OCI-LY3 (cell line): ENCODE data around the gene CTBP2.

Experiments
- H2AFZ ChIP-seq: fragments of 200-600, 300-600 bp; shearing (Covaris generic); 2 replicates; pipeline ENCODE4 v1.6.0; 2014; ENCODE audit warnings: antibody characterized with exemption, low read depth, low read length
- H3K27ac ChIP-seq: fragments of 200-600, 300-600 bp; sonication (generic); 2 replicates; pipeline ENCODE4 v1.5.1; 2014; ENCODE audit warnings: mild to moderate bottlenecking, low read length, moderate library complexity, mixed read lengths
- H3K27me3 ChIP-seq: fragments of 200-600, 300-600 bp; sonication (generic); 2 replicates; pipeline ENCODE4 v1.6.1; 2014; ENCODE audit warnings: low read depth, low read length, mixed read lengths
- H3K36me3 ChIP-seq: fragments of 200-600, 300-600 bp; sonication (generic); replicated peaks from 2 replicates; pipeline ENCODE3; 2014; ENCODE audit warnings: low read depth, low read length, mixed read lengths
- H3K4me1 ChIP-seq: fragments of 300-600, 200-600 bp; sonication (generic); 2 replicates; pipeline ENCODE4 v1.6.1; 2014; ENCODE audit warnings: low read length, mixed read lengths
- H3K4me2 ChIP-seq: fragments of 200-600, 300-600 bp; sonication (generic); 2 replicates; pipeline ENCODE4 v1.6.1; 2014; ENCODE audit warnings: low read length, mixed read lengths
- H3K4me3 ChIP-seq: fragments of 300-600, 200-600 bp; sonication (generic); 2 replicates; pipeline ENCODE4 v1.5.1; 2014; ENCODE audit warnings: antibody characterized with exemption, mild to moderate bottlenecking, low read length, moderate library complexity
- H3K79me2 ChIP-seq: fragments of 300-600, 200-600 bp; shearing (Covaris generic); 2 replicates; pipeline ENCODE4 v1.6.1; 2014; ENCODE audit warnings: mild to moderate bottlenecking, low read length, mixed read lengths
- H3K9ac ChIP-seq: fragments of 300-600, 200-600 bp; shearing (Covaris generic); 2 replicates; pipeline ENCODE4 v1.6.0; 2014; ENCODE audit warnings: mild to moderate bottlenecking, low read length, moderate library complexity
- H3K9me3 ChIP-seq: fragments of 200-600, 300-600 bp; shearing (Covaris generic); 2 replicates; pipeline ENCODE4 v1.6.1; 2014; ENCODE audit warnings: low read length, mixed read lengths; ENCODE audit not compliant: insufficient read depth
- H4K20me1 ChIP-seq: fragments of 200-600, 300-600 bp; sonication (generic); 2 replicates; pipeline ENCODE4 v1.6.1; 2016; ENCODE audit warnings: low read length, mixed read lengths; ENCODE audit not compliant: insufficient read depth
- CTCF ChIP-seq: fragments of 200-600, 300-600 bp; sonication (generic); IDR thresholded peaks from 2 replicates; pipeline ENCODE4 v1.5.1; 2014; ENCODE audit warnings: antibody characterized with exemption, low read length, low read depth
- EZH2phosphoT487 ChIP-seq: fragments of 200-600 bp; shearing (Covaris generic); IDR thresholded peaks from 2 replicates; pipeline ENCODE4 v1.6.1; 2018; ENCODE audit warnings: antibody characterized with exemption, mixed run types, low read depth

The CTBP2 gene

DNA sequence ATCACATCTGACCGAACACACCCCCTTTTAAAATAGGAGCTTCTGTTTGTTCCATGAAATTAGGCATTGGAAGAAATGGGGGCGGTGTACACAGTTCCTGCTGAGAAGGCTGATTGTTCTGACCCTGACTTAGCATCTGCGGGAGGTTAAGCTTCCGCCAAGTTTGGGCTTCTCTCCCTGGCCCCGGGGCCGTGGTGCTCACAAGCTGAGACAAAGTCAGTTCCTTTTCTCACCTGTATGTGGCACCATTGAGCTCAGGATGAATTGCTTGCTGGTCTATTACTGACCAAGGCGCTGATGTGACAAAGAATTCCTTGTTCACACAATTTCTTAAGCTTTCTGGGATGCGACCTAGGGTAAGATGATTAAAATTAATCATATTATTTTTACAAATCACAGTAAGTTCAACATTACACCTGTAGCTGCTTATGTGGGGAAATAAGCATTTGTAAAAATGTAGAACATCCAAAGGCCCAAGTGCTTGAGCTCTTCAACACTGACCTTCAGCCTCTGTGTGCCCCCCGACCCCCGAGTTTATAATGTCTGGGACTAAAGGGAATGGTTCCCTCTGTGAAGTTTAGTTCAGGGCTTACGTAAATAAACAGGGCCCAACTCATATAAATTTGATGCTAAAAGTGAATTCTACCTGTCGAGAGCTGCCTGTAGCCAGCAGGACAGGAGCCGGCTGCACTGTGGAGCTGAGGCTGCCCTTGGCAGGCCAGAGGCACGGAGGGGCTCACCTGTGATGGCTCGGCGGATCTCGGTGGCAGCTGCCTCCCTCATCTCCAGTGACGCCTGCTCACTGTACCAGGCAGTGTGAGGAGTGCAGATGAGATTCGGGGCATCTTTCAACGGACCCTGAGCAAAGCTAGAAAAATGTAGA, 167.7 kb downstream of the CTBP2 start:
- no peak overlapping the region for H3K9ac ChIP-seq
- no peaks in the 10 kb centered on the region for H3K79me2 ChIP-seq
- no peaks in the 10 kb centered on the region for H3K9me3 ChIP-seq
- no peak overlapping the region for H3K4me2 ChIP-seq
- peaks cover 3% of the 10 kb centered on the region; the same call in 1 of the 2 replicates for H4K20me1 ChIP-seq
- no peak overlapping the region for H3K4me3 ChIP-seq
- peaks cover 13% of the 10 kb centered on the region; the same call in 1 of the 2 replicates for H3K4me1 ChIP-seq
- no peaks in the 10 kb centered on the region for H3K36me3 ChIP-seq
- no peaks in the 10 kb centered on the region for H3K27me3 ChIP-seq
- no peak overlapping the region for H3K27ac ChIP-seq
- no peak overlapping the region for H2AFZ ChIP-seq
- TF ChIP-seq CTCF: peak; percentile 46
- TF ChIP-seq EZH2phosphoT487: no peak

DNA sequence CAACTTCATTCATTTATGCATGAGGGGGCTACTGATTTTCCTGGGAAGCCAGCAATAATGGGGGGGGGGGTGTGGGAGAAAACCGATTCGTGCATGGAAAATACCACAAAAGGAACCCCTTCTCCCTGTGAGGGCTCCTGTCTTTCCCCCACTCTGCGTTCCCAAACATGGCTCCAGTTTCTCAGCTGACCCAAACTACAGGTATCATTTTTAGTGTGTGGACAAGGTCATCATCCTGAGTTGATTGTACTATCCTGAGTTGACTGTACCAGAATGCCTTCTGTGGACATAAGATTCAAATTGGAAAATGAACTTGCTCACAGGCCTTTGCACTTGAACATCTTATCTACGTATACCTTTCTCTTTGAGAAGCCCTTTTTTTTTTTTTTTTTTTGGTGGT, 168.5 kb downstream of the CTBP2 start:
- Histone ChIP-seq H3K36me3 (peaks cover 3% of the 10 kb centered on the region), H3K9me3 (no peaks in the 10 kb centered on the region)

GRCh38 chr10:124990671-124991625, 169.4 kb downstream of the CTBP2 start:
- H3K4me1 ChIP-seq: peaks cover 13% of the 10 kb centered on the region; the same call in 1 of the 2 replicates
- H4K20me1 ChIP-seq: peaks cover 7% of the 10 kb centered on the region; the same call in 1 of the 2 replicates
- no peaks in the 10 kb centered on the region for H3K27me3 ChIP-seq
- no peak overlapping the region for H3K4me3 ChIP-seq
- no peaks in the 10 kb centered on the region for H3K79me2 ChIP-seq
- no peak overlapping the region for H3K27ac ChIP-seq
- no peaks in the 10 kb centered on the region for H3K9me3 ChIP-seq
- TF ChIP-seq EZH2phosphoT487: no peak
- no peak for TF ChIP-seq CTCF
- no peak overlapping the region for H3K9ac ChIP-seq
- no peak overlapping the region for H2AFZ ChIP-seq
- no peak overlapping the region for H3K4me2 ChIP-seq
- peaks cover 3% of the 10 kb centered on the region for H3K36me3 ChIP-seq

More for the DNA sequence above, 168.5 kb downstream of the CTBP2 start:
- H3K27ac ChIP-seq: no peak overlapping the region
- no peak for TF ChIP-seq EZH2phosphoT487
- no peak for TF ChIP-seq CTCF
- peaks cover 13% of the 10 kb centered on the region; the same call in 1 of the 2 replicates for H3K4me1 ChIP-seq
- H3K4me3 ChIP-seq: no peak overlapping the region
- H3K9ac ChIP-seq: no peak overlapping the region
- no peaks in the 10 kb centered on the region for H3K27me3 ChIP-seq
- no peak overlapping the region for H3K4me2 ChIP-seq
- H3K79me2 ChIP-seq: no peaks in the 10 kb centered on the region
- peaks cover 7% of the 10 kb centered on the region; the same call in 1 of the 2 replicates for H4K20me1 ChIP-seq
- H2AFZ ChIP-seq: no peak overlapping the region
